HepG2 (cell line): Measurements from ENCODE around the gene MX2. TPM values are rescaled to one million over a fixed set of nuclear protein-coding genes. Genes with fewer than 3 reads are reported as not detected.

ENCODE experiments used
- ATF3 ChIP-seq: sonication (generic); formaldehyde crosslinking; IDR thresholded peaks from 2 replicates; pipeline ENCODE4 v1.4.0; 2020; ENCODE audit warnings: missing genetic modification reagents
- ATRX ChIP-seq: sonication (generic); formaldehyde crosslinking; IDR thresholded peaks from 2 replicates; pipeline ENCODE4 v1.4.0; 2020; ENCODE audit warnings: missing genetic modification reagents, borderline replicate concordance
- CBFB ChIP-seq: sonication (generic); formaldehyde crosslinking; IDR thresholded peaks from 2 replicates; pipeline ENCODE4 v1.4.0; 2020; ENCODE audit warnings: missing genetic modification reagents
- EP300 ChIP-seq, 3 experiments: sonication (generic) in 1 of 3; formaldehyde crosslinking in 1 of 3; IDR thresholded peaks; 2 replicates each; pipeline versions ENCODE4 v1.5.1 to v1.6.1; 2011 to 2020; ENCODE audit warnings: low read depth in 2 of 3, low read length in 2 of 3, borderline replicate concordance in 1 of 3, improper control_type of control experiment in 1 of 3, mild to moderate bottlenecking in 1 of 3, missing genetic modification reagents in 1 of 3, moderate library complexity in 1 of 3
- ETV6 ChIP-seq: sonication (generic); formaldehyde crosslinking; conservative IDR thresholded peaks from 2 replicates; pipeline ENCODE4 v1.4.0; 2020; ENCODE audit warnings: missing genetic modification reagents
- FOXA1 ChIP-seq, 2 experiments: fragments of 450-650 bp in 1 of 2; sonication (generic) in 1 of 2; formaldehyde crosslinking in 1 of 2; IDR thresholded peaks; 2 replicates each; pipeline versions ENCODE4 v1.4.0 to v1.6.1; 2016 to 2020; ENCODE audit warnings: missing genetic modification reagents in 1 of 2
- HNF4A ChIP-seq: sonication (generic); formaldehyde crosslinking; IDR thresholded peaks from 2 replicates; pipeline ENCODE4 v1.4.0; 2020; ENCODE audit warnings: missing genetic modification reagents
- HNRNPL ChIP-seq: fragments of 200-400 bp; formaldehyde crosslinking; IDR thresholded peaks from 2 replicates; pipeline ENCODE4 v1.6.1; 2017; ENCODE audit warnings: mild to moderate bottlenecking, low read depth, low read length
- MYNN ChIP-seq: sonication (generic); formaldehyde crosslinking; IDR thresholded peaks from 2 replicates; pipeline ENCODE4 v1.4.0; 2020; ENCODE audit warnings: mild to moderate bottlenecking, low read depth, missing genetic modification reagents
- NR2F1 ChIP-seq, 2 experiments: fragments of 450-650 bp in 1 of 2; formaldehyde crosslinking in 1 of 2; IDR thresholded peaks; 2 replicates each; pipeline versions ENCODE4 v1.5.0 to v1.6.1; 2016 to 2020; ENCODE audit warnings: mild to moderate bottlenecking in 1 of 2, missing compliant biosample characterization in 1 of 2, missing genetic modification reagents in 1 of 2, moderate library complexity in 1 of 2
- PHF8 ChIP-seq: sonication (generic); formaldehyde crosslinking; IDR thresholded peaks from 2 replicates; pipeline ENCODE4 v1.5.0; 2020; ENCODE audit warnings: missing genetic modification reagents
- SP5 ChIP-seq: IDR thresholded peaks from 2 replicates; pipeline ENCODE4 v1.6.1; 2016; ENCODE audit warnings: low read depth, borderline replicate concordance
- TSC22D2 ChIP-seq: sonication (generic); formaldehyde crosslinking; IDR thresholded peaks from 2 replicates; pipeline ENCODE4 v1.5.1; 2020; ENCODE audit warnings: missing genetic modification reagents, mild to moderate bottlenecking, borderline replicate concordance
- ZBTB2 ChIP-seq: sonication (generic); formaldehyde crosslinking; IDR thresholded peaks from 2 replicates; pipeline ENCODE4 v1.8.0; 2022; ENCODE audit warnings: low read depth, missing genetic modification reagents
- ZBTB38 ChIP-seq: sonication (generic); formaldehyde crosslinking; IDR thresholded peaks from 2 replicates; pipeline ENCODE4 v1.5.1; 2020; ENCODE audit warnings: mild to moderate bottlenecking, missing genetic modification reagents
- ZFP36L1 ChIP-seq: sonication (generic); formaldehyde crosslinking; IDR thresholded peaks from 2 replicates; pipeline ENCODE4 v1.8.0; 2022; ENCODE audit warnings: mild to moderate bottlenecking, missing genetic modification reagents, moderate library complexity
- ZMYM3 ChIP-seq: sonication (generic); formaldehyde crosslinking; IDR thresholded peaks from 2 replicates; pipeline ENCODE4 v1.5.1; 2020; ENCODE audit warnings: mild to moderate bottlenecking, missing genetic modification reagents
- ZNF232 ChIP-seq: sonication (generic); formaldehyde crosslinking; IDR thresholded peaks from 2 replicates; pipeline ENCODE4 v1.4.0; 2020; ENCODE audit warnings: missing genetic modification reagents, borderline replicate concordance
- ZNF282 ChIP-seq: fragments of 450-650 bp; IDR thresholded peaks from 2 replicates; pipeline ENCODE4 v1.6.1; 2018; ENCODE audit not compliant: partially characterized antibody
- ZNF557 ChIP-seq: sonication (generic); formaldehyde crosslinking; IDR thresholded peaks from 2 replicates; pipeline ENCODE4 v1.4.0; 2020; ENCODE audit warnings: missing genetic modification reagents
- ZNF563 ChIP-seq: sonication (generic); formaldehyde crosslinking; IDR thresholded peaks from 2 replicates; pipeline ENCODE4 v1.8.0; 2022; ENCODE audit warnings: mild to moderate bottlenecking, moderate library complexity, missing genetic modification reagents
- ZNF605 ChIP-seq: sonication (generic); formaldehyde crosslinking; IDR thresholded peaks from 2 replicates; pipeline ENCODE4 v1.8.0; 2022; ENCODE audit warnings: mild to moderate bottlenecking, missing genetic modification reagents
- ZNF615 ChIP-seq: sonication (generic); formaldehyde crosslinking; IDR thresholded peaks from 2 replicates; pipeline ENCODE4 v1.5.0; 2020; ENCODE audit warnings: mild to moderate bottlenecking, missing genetic modification reagents, borderline replicate concordance
- ZNF841 ChIP-seq: sonication (generic); formaldehyde crosslinking; IDR thresholded peaks from 2 replicates; pipeline ENCODE4 v1.8.1; 2023; ENCODE audit warnings: missing genetic modification reagents, borderline replicate concordance
- polyA plus RNA-seq, 8 experiments: library from polyadenylated mRNA; depleted of rRNA in 3 of 8; stranded (reverse) in 7 of 8; unstranded in 1 of 8; fragments of >200 nt; fragmentation: Illumina TruSeq in 4 of 8; extraction: Trizol in 4 of 8; gene quantifications; 2 replicates each; pipeline versions ENCODE4 v1.2.1 to v1.2.3, GENCODE V29; 2011 to 2016; ENCODE audit warnings: low read depth in 4 of 8, missing spikeins in 1 of 8, mixed read lengths in 1 of 8; ENCODE audit not compliant: insufficient read depth in 1 of 8
- total RNA-seq, 5 experiments: library from RNA; depleted of rRNA; stranded (reverse); fragments of >200 nt; fragmentation: Illumina TruSeq; extraction: Trizol; gene quantifications; 2 replicates each; pipeline ENCODE4 v1.2.3, GENCODE V29; 2016; ENCODE audit warnings: low read depth in 1 of 5
- TF ChIP-seq, protein P1 (sequence below): sonication (generic); formaldehyde crosslinking; IDR thresholded peaks from 2 replicates; pipeline ENCODE4 v1.4.0; 2020; ENCODE audit warnings: missing genetic modification reagents; ENCODE audit errors: not compliant biosample characterization

MX2 gene
- total and polyA plus RNA-seq, 2 of the 13 experiments (the other 11 are each of a cell fraction or from before 2014, with no cell fraction given), result 24.0 to 35.7 TPM

DNA sequence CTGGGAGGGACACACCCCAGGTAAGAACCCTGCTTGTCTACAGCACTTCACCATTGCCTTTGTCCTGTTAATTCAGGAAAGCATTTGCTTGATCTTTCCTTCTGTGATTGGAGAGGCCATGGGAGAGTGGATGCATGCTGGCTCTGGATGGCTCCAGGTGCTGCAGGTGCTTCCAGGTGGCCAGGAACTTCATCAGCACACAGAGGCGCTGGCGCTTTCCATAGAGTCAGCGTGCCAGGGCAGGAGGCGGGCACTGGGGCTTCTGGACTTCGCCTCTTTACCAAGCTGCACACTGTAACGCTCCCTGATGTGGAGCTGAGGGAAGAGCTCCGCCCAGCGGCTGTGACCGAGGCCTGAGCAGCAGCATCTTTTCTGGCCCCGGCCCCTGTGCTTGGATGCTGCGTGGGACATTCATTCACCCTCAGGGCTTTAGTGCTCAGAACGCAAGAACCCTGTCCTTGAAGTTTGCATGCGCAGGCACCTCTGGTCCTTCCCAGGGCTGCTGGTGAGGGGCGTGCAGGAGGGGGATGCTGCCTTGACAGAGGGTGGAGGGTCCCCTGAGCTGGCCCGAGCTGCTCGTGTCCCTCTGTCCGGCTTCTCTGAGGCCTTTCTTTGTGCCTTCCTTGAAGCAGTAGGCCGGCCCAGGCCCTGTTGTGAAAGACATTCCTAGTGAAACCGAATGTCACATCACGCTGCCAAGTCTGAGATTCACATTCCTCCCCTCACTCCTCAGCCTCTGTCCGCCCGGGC is 1.6 kb upstream of the MX2 start (continued):
- TF ChIP-seq HNRNPL (peak; percentile 85), ZFP36L1 (CRISPR knock-in tag) (no peak), SP5 (CRISPR knock-in tag) (0 out of 2 replicates have a peak, but pooled peaks have one; percentile 12), ZNF605 (no peak), ATRX (no peak), ZNF282 (no peak), MYNN (CRISPR knock-in tag) (no peak), HNF4A (CRISPR knock-in tag) (peak; percentile 58), ETV6 (no peak), TSC22D2 (CRISPR knock-in tag) (no peak), CBFB (CRISPR knock-in tag) (no peak), ZMYM3 (CRISPR knock-in tag) (no peak), EP300 (IDR thresholded peaks at IDR 0.05; ENCODE audit: low read depth in 2 of 2, low read length in 2 of 2) (no peak), EP300 (CRISPR knock-in tag; IDR thresholded peaks at IDR 0.05; ENCODE audit: borderline replicate concordance) (no peak), ZNF232 (CRISPR knock-in tag) (no peak), ZNF615 (CRISPR knock-in tag) (no peak), ZBTB38 (CRISPR knock-in tag) (no peak), ATF3 (no peak), NR2F1 (CRISPR knock-in tag; IDR thresholded peaks at IDR 0.05) (no peak), ZNF563 (CRISPR knock-in tag) (no peak), FOXA1 (IDR thresholded peaks at IDR 0.05) (no peak), FOXA1 (CRISPR knock-in tag; IDR thresholded peaks at IDR 0.05) (0 out of 2 replicates have a peak, but pooled peaks have one; percentile 9), ZBTB2 (CRISPR knock-in tag) (no peak), PHF8 (no peak), ZNF841 (no peak), ZNF557 (CRISPR knock-in tag) (no peak)
- TF ChIP-seq, protein P1, sequence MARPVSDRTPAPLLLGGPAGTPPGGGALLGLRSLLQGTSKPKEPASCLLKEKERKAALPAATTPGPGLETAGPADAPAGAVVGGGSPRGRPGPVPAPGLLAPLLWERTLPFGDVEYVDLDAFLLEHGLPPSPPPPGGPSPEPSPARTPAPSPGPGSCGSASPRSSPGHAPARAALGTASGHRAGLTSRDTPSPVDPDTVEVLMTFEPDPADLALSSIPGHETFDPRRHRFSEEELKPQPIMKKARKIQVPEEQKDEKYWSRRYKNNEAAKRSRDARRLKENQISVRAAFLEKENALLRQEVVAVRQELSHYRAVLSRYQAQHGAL, result no peak
